HG02763 (cell line): Measurements from ENCODE around the gene ACVR2A.

Source experiments
- ATAC-seq: cut with Tn5 transposase; IDR thresholded peaks from one replicate; pipeline ENCODE4 v1.9.1; 2021; ENCODE audit warnings: mild to moderate bottlenecking, moderate library complexity; ENCODE audit not compliant: unreplicated experiment

The ACVR2A gene

DNA sequence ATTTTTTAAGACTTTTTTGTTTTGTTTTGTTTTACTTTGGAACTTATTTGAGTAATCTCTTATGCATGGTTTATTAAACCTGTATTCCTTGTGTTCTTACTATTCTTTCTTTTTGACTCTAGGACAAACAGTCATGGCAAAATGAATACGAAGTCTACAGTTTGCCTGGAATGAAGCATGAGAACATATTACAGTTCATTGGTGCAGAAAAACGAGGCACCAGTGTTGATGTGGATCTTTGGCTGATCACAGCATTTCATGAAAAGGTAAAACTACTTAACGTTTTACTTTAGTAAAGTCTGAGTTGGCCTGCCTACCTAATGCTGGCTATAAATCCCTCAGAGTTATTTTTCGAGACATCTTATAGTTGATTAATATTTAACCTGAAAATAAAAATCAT lies 72.3 kb downstream of the ACVR2A start:
- no peak for ATAC-seq

DNA sequence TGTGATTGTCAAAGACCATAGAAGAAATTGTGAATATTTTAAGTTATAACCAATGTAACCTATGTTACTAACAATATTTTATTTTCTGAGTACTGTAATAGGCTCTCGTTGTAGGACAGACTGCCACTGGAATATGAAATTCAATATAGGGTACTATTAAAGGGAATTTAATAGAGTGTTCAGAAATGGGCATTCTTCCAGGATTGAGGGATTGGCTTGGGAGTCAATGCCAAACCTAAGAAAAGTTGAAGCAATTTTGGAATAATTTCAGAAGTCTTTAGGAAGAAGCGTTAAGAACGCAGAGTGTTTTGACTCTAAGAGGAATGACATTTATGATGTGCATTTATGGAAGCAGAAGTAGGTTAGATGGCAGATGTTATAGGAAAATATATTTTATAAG lies 79.0 kb downstream of the ACVR2A start:
- ATAC-seq, result no peak

DNA sequence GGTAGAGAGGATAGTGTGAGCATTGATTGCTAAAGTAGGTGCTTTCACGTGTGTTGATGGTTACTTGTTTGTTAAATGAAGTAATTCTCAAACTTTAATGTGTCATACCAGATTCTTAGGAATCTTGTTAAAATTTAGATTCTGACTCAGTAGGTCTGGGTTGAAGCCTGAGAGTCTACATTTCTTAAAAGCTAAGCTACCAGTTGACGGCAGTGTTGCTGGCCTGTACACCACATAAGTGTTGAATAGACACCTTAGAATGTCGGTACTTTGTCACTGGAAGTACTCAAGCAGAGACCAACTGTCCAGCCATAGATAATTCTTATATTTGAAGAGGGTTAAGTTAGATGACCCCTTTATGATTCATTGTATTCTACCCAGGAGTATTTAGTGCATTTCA lies 79.8 kb downstream of the ACVR2A start:
- ATAC-seq, result no peak

DNA sequence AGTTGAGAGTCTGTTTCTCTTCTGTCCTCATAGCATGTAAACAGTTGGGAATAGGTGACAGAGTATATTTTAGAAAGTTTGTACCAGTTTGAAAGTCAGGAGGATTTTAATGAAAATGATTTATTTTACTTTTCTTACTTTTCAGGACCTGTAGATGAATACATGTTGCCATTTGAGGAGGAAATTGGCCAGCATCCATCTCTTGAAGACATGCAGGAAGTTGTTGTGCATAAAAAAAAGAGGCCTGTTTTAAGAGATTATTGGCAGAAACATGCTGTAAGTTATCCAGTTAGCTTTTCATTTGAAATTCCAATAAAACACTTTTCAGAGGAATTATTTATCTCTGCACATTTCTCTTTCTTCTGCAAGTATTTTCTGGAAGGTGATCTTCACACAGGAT lies 81.1 kb downstream of the ACVR2A start:
- no peak for ATAC-seq

DNA sequence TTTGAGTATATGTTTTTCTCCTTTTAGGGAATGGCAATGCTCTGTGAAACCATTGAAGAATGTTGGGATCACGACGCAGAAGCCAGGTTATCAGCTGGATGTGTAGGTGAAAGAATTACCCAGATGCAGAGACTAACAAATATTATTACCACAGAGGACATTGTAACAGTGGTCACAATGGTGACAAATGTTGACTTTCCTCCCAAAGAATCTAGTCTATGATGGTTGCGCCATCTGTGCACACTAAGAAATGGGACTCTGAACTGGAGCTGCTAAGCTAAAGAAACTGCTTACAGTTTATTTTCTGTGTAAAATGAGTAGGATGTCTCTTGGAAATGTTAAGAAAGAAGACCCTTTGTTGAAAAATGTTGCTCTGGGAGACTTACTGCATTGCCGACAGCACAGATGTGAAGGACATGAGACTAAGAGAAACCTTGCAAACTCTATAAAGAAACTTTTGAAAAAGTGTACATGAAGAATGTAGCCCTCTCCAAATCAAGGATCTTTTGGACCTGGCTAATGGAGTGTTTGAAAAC lies 82.3 kb downstream of the ACVR2A start:
- no peak for ATAC-seq

DNA sequence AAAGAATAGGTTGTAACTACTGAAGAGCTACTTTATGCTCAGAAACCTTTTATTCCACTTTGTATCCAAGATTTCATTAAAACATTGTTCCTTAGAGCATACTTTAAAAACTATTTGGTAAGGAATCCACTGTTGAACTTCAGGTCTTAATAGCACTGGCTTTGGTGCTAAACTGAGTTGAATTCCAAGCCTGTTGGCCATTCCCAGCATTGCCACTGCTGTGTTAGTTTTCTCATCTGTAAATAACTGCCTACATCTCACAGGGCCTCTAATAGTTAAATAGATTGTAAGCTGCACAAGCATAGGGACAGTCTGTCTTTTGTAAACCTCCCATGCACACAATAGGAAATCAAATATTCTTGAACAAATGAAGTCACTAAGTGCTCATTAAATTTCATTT lies 89.1 kb downstream of the ACVR2A start:
- ATAC-seq, result no peak

DNA sequence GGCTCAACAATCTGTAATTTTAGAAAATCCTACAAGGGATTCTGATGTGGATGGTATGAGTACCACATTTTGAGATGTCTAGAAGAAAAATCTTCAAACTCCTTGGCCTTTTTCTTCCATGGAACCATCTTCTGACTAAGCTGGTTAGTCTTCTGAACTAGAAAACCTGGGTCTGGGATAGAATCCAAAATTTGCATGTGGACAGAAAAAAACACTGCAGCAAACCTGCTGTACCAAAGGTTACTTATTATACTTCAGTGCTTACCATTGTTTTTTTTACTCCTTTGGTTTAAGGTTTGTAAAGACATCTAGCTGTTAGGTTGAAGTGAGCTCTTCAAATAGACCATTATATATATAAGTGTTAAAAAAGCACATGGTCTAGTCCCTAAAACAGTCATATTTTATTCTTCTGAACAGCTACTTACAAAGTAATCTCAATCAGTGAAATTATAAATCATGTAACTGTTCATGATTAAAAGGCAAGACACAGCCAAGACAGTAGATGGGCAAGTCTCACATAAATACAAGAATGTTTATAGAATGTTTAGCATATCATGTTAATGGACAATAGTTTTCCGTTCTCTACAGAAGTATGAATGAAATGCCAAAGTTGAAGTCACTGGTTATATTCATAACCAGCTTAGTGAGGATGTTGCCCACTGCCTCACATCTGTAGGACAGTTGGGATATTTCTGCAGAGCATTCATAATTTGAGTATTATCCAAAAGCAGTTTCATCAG lies 90.2 kb downstream of the ACVR2A start:
- ATAC-seq, result no peak

DNA sequence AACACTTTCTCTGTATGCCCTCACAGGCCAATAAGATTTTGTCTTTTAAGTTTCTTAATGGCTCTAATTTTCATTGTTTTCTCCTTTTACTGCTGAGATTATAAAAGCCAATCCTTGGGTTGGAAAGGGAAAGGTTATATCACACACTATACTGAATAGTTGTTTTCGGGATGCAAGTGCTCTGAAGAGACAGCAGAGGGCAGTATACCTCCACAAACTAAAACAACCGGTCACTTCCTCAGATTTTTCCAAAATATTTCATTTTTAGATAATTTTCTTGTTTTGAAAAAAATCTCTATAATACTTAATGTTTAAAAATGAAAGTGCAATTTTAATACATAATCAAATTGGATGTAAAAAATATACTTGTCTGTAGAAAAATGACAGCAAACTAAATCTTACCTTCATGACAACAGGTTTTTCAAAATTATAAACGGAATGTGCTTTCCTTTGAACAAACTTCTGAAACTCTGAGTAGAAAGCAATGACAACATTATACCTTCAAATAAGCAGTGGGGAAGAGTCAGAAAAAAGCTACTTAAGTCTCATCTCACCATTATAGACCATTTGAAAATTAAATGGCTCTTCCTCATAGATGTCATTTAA lies 93.0 kb downstream of the ACVR2A start:
- no peak for ATAC-seq

DNA sequence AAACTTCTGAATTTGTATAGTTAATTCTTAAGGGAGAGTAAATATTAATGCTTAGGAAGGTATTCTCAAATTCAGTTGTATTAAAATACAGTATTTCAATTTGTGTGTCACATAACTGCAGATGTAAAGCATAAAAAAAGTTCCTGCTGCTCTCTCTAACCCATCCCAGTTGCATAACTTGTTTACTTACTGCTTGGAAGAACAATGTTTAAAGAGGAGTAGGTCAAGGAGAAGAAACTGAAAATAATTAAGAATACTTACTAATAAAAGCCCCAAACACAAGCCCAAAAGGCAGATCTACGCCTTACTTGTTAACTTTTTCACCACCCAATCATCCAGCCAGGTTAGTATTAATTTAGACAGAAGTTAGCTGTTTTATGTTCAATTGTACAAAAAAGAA lies 94.5 kb downstream of the ACVR2A start:
- ATAC-seq, result no peak

DNA sequence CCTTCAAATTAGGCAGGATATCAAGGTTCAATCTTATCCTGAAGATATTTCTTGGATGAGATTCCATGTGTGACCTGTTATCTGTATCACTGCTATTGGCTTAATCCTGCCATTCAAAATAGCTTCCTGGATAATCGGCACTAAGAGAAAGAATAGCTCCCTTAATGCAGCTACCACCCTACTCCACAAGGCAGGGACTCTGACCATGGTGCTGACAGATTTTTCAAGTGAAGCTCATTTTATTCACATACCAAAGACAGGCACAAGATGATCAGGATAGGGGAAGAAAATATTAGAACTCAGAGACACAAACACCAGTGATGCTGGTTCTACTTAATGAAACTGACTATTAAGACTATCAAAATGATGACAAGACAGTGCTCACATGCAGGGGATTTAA lies 100.8 kb downstream of the ACVR2A start:
- ATAC-seq, result no peak

DNA sequence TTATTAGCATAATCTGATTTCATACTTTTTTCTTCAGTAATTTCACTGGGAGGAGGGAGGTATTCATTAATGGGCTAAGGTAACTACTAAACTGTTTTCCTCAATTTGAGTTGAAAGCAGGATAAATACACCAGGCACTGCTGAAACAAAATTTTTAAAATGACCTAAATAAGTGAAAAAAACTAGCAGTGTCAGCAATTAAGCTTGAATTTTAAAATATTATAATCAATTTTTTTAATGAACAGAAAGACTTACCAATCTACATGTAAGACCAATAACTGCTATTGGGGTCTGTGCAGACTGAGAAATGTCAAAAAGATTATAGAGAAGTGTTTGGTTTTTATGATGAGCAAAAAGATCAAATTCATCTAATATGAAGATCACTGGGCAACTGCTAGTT lies 107.3 kb downstream of the ACVR2A start:
- ATAC-seq, result no peak

DNA sequence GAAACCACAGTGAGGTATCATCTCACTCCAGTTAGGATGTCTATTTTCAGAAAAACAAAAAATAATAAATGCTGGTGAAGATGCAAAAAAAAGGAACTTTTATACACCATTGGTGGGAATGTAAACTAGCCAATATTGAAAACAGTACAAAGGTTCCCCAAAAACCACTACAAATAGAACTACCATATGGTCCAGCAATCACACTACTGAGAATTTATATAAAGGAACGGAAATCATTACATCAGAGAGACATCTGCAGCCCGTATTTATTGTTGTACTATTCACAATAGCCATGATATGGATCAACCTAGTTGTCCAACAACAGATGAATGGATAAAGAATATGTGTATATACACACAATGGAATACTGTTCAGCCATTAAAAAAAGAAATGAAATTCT lies 123.7 kb downstream of the ACVR2A start:
- no peak for ATAC-seq

DNA sequence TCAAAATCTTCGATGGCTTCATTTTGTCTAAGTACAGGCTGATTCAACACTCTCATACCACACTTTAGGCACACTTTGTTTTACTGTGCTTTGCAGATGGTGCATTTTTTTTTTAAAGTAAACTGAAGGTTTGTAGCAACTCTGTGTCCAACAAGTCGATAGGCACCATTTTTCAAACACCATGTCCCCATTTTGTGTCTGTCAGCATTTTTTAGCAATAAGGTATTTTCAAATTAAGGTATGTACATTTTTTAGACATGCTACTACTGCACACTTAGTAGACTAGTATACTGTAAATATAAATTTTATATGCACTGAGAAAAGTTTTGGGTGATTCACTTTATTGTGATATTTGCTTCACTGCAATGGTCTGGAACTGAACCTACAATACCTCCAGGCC lies 131.3 kb downstream of the ACVR2A start:
- ATAC-seq, result no peak

DNA sequence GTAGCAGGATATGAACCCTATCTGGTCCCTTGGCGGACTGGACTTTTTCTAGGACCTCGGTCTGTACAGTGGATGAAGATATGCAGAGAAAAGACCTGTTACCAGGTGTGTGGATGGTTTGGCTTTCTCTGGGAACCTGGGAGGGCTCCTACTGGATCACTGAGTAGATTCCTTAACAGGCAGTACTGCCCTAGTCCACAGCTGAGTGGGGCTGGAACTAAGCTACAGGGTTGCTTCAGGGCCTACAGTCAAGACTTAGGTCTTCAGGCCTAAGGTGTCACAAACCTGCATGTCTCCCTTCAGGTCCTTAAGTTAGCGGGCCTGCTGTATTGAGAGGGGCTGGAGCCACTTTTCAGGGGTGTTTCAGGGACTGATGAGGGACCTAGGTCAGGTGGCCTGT lies 132.8 kb downstream of the ACVR2A start:
- no peak for ATAC-seq
